RWPE1 (cell line): Measurements from ENCODE around the gene OCIAD1.
"Not testable (repeated sequence)": the region's sequence is repeated elsewhere in the genome, so short reads cannot be mapped to it uniquely, and the experiment has no call there.

ENCODE experiments used
- CTCF ChIA-PET: fragments of 350-600 bp; sonication (Branson Sonifier 250); formaldehyde crosslinking; extraction: SDS; loops from one replicate; lab custom pipeline; 2021; lab: Yijun Ruan, JAX
- POLR2A ChIA-PET: fragments of 400-600 bp; formaldehyde crosslinking; extraction: SDS; loops from one replicate; lab custom pipeline; 2020; ENCODE audit warnings: antibody characterized with exemption; ENCODE audit not compliant: low non-redundant PET; lab: Yijun Ruan, JAX
- DNase-seq: peaks from one replicate; pipeline ENCODE4 v3.0.0; 2012; ENCODE audit warnings: low spot score
- H3K27ac ChIP-seq: fragments of 450-650 bp; 2 replicates; pipeline ENCODE4 v1.5.1; 2017
- TF ChIP-seq, protein P1 (sequence below): fragments of 450-650 bp; conservative IDR thresholded peaks from 2 replicates; pipeline ENCODE4 v1.5.1; 2017; ENCODE audit warnings: low read depth, mild to moderate bottlenecking

The OCIAD1 gene

GRCh38 chr4:48798117-48798516, 32.8 kb upstream of the OCIAD1 start:
- no peak overlapping the region for H3K27ac ChIP-seq
- TF ChIP-seq, protein P1, sequence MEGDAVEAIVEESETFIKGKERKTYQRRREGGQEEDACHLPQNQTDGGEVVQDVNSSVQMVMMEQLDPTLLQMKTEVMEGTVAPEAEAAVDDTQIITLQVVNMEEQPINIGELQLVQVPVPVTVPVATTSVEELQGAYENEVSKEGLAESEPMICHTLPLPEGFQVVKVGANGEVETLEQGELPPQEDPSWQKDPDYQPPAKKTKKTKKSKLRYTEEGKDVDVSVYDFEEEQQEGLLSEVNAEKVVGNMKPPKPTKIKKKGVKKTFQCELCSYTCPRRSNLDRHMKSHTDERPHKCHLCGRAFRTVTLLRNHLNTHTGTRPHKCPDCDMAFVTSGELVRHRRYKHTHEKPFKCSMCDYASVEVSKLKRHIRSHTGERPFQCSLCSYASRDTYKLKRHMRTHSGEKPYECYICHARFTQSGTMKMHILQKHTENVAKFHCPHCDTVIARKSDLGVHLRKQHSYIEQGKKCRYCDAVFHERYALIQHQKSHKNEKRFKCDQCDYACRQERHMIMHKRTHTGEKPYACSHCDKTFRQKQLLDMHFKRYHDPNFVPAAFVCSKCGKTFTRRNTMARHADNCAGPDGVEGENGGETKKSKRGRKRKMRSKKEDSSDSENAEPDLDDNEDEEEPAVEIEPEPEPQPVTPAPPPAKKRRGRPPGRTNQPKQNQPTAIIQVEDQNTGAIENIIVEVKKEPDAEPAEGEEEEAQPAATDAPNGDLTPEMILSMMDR, result no peak
- ChIA-PET POLR2A (no interaction called here), CTCF (no interaction called here)
- no peak for DNase-seq

- H3K27ac ChIP-seq, result no peak overlapping the region
- ChIA-PET CTCF (interaction anchor here (0.6 kb wide), 1 partner anchor 234 kb away, joined by 3 read pairs; no protein-coding TSS in a partner anchor), POLR2A (no interaction called here)
- DNase-seq, result no peak
- TF ChIP-seq, protein P1, result no peak
Measured at GRCh38 chr4:48799157-48799556, 31.7 kb upstream of the OCIAD1 start.

DNA sequence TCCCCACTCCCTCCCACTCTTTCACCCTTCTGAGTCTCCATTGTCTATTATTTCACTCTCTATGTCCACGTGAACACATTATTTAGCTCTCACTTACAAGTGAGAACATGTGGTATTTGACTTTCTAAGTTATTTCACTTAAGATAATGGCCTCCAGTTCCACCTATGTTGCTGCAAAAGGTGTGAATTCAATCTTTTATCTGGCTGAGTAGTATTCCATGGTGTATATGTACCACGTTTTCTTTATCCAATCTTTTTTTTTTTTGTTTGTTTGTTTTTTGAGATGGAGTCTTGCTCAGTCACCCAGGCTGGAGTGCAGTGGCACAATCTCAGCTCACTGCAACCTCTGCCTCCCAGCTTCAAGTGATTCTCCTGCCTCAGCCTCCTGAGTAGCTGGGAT, 30.7 kb upstream of the OCIAD1 start:
- CTCF ChIA-PET, POLR2A ChIA-PET: not testable (repeated sequence)

GRCh38 chr4:48801016-48801715, 29.7 kb upstream of the OCIAD1 start:
- ChIA-PET POLR2A (no interaction called here), CTCF (interaction anchor here (0.6 to 0.9 kb wide), 2 partner anchors 84 to 239 kb away, joined by 3 to 5 read pairs; no protein-coding TSS in a partner anchor)
- DNase-seq, result no peak
- no peak overlapping the region for H3K27ac ChIP-seq
- TF ChIP-seq, protein P1, result no peak

More for the DNA sequence above, 30.7 kb upstream of the OCIAD1 start:
- H3K27ac ChIP-seq, DNase-seq: not testable (repeated sequence)

DNA sequence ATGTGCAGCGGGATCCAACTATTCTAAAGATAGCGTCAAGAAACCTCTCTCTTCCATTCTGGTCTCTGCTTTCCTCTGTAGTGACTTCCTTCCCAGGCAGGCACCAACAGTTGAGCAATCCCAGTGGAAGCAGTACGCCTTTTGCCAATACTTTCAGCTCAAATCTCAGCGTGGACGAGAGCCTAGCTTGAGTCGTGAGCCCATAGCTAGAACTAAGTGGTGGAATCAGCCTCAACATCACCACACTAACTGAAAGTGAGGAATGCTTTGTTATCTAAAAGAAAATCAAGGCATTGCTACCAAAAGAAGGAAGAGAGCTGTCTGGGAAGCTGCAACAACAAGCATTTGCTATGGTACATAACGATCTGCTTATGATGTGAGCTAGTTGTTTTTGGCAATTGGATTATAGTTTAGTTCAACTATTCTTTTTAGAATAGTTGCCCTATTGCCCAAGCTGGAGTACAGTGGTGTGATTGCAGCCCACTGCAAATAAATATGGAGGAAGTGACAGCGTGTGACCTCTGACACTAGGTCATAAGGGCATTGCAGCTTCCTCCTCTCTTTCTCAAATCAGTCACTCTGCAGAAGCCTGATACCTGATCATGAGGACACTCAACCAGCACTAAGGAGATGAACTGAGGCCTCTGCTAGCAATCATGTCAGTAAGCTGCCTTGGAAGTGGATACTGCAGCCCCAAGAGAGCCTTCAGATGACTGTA, 26.1 kb upstream of the OCIAD1 start:
- ChIA-PET CTCF (no interaction called here), POLR2A (no interaction called here)
- TF ChIP-seq, protein P1, result no peak
- H3K27ac ChIP-seq, result no peak overlapping the region
- DNase-seq, result no peak

- TF ChIP-seq, protein P1, result no peak
- H3K27ac ChIP-seq, result no peak overlapping the region
- ChIA-PET POLR2A (no interaction called here), CTCF (no interaction called here)
- DNase-seq, result no peak
Measured at GRCh38 chr4:48812866-48813265, 18.0 kb upstream of the OCIAD1 start.

DNA sequence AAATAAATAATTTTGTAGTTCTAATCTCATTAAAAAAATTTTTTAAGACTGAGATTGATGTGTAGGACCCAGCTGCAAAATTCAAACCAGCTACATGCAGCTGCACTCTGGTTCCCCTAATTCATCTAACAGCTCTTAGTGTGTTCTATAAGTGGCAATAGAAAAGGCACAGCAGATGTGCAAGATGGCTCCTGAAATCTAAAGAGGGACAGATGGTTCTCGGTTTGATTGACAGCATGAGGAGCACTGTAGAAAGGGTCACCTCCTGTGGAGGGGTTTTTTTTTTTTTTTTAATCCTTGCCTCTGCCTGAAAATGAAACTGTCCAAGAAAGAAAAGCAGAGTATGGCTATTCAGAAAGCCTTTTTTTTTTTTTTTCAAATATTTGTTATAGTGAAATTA, 16.9 kb upstream of the OCIAD1 start:
- CTCF ChIA-PET, result no interaction called here
- DNase-seq, result no peak
- TF ChIP-seq, protein P1, result no peak
- POLR2A ChIA-PET, result no interaction called here
- no peak overlapping the region for H3K27ac ChIP-seq
